HEK293 (cell line): Measurements from ENCODE around the gene ZNF674.

Experiments used
- FEZF1 ChIP-seq: fragments of 450-650 bp; formaldehyde crosslinking; IDR thresholded peaks from 2 replicates; pipeline ENCODE4 v1.5.1; 2016; ENCODE audit warnings: missing biosample characterization, missing genetic modification characterization
- GLIS2 ChIP-seq: fragments of 450-650 bp; formaldehyde crosslinking; IDR thresholded peaks from 2 replicates; pipeline ENCODE4 v1.5.1; 2016; ENCODE audit warnings: missing biosample characterization, missing genetic modification characterization
- HOXA7 ChIP-seq: sonication (generic); formaldehyde crosslinking; IDR thresholded peaks from 2 replicates; pipeline ENCODE4 v1.8.1; 2022; ENCODE audit warnings: missing genetic modification reagents, borderline replicate concordance
- ZBTB20 ChIP-seq: fragments of 450-650 bp; formaldehyde crosslinking; IDR thresholded peaks from 2 replicates; pipeline ENCODE4 v1.5.1; 2016; ENCODE audit warnings: missing biosample characterization, missing genetic modification characterization
- ZBTB7A ChIP-seq: fragments of 450-650 bp; formaldehyde crosslinking; IDR thresholded peaks from 2 replicates; pipeline ENCODE4 v1.5.1; 2016; ENCODE audit warnings: low read depth, missing biosample characterization, missing genetic modification characterization
- ZNF174 ChIP-seq: fragments of 450-650 bp; formaldehyde crosslinking; IDR thresholded peaks from 2 replicates; pipeline ENCODE4 v1.5.0; 2017; ENCODE audit warnings: missing biosample characterization, mild to moderate bottlenecking, missing genetic modification characterization
- ZNF184 ChIP-seq: fragments of 450-650 bp; IDR thresholded peaks from 2 replicates; pipeline ENCODE4 v1.5.1; 2018; ENCODE audit warnings: missing biosample characterization, mild to moderate bottlenecking, missing genetic modification characterization
- ZNF24 ChIP-seq: fragments of 450-650 bp; formaldehyde crosslinking; IDR thresholded peaks from 2 replicates; pipeline ENCODE4 v1.5.1; 2016; ENCODE audit warnings: missing biosample characterization, missing genetic modification characterization
- ZNF274 ChIP-seq, 2 experiments: fragments of 200-500 bp in 1 of 2; fragments of 450-650 bp in 1 of 2; sonication (Bioruptor generic) in 1 of 2; formaldehyde crosslinking in 1 of 2; IDR thresholded peaks; 2 replicates each; pipeline versions ENCODE4 v1.5.1 to v1.6.1; 2014 to 2016; ENCODE audit warnings: borderline replicate concordance in 1 of 2, inconsistent platforms in 1 of 2, low read length in 1 of 2, missing biosample characterization in 1 of 2, missing genetic modification characterization in 1 of 2
- ZNF394 ChIP-seq: fragments of 450-650 bp; formaldehyde crosslinking; IDR thresholded peaks from 2 replicates; pipeline ENCODE4 v1.5.1; 2016; ENCODE audit warnings: missing biosample characterization, missing genetic modification characterization, mild to moderate bottlenecking, moderate library complexity, borderline replicate concordance
- ZNF600 ChIP-seq: fragments of 450-650 bp; formaldehyde crosslinking; IDR thresholded peaks from 2 replicates; pipeline ENCODE4 v1.5.1; 2016; ENCODE audit warnings: missing biosample characterization, missing genetic modification characterization
- TF ChIP-seq, protein P1 (sequence below): fragments of 450-650 bp; formaldehyde crosslinking; IDR thresholded peaks from 2 replicates; pipeline ENCODE4 v1.5.1; 2016; ENCODE audit warnings: missing biosample characterization, missing genetic modification characterization
- TF ChIP-seq, protein P2 (sequence below): fragments of 450-650 bp; formaldehyde crosslinking; IDR thresholded peaks from 2 replicates; pipeline ENCODE4 v1.5.1; 2016; ENCODE audit warnings: missing biosample characterization, missing genetic modification characterization

- no peak for TF ChIP-seq FEZF1 (tag by site-specific recombination)
- TF ChIP-seq, protein P1, sequence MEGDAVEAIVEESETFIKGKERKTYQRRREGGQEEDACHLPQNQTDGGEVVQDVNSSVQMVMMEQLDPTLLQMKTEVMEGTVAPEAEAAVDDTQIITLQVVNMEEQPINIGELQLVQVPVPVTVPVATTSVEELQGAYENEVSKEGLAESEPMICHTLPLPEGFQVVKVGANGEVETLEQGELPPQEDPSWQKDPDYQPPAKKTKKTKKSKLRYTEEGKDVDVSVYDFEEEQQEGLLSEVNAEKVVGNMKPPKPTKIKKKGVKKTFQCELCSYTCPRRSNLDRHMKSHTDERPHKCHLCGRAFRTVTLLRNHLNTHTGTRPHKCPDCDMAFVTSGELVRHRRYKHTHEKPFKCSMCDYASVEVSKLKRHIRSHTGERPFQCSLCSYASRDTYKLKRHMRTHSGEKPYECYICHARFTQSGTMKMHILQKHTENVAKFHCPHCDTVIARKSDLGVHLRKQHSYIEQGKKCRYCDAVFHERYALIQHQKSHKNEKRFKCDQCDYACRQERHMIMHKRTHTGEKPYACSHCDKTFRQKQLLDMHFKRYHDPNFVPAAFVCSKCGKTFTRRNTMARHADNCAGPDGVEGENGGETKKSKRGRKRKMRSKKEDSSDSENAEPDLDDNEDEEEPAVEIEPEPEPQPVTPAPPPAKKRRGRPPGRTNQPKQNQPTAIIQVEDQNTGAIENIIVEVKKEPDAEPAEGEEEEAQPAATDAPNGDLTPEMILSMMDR (tag by site-specific recombination), result no peak
- TF ChIP-seq ZNF184 (tag by site-specific recombination), result no peak
- TF ChIP-seq ZNF174, result no peak
- no peak for TF ChIP-seq ZNF274 (IDR thresholded peaks at IDR 0.05; ENCODE audit: low read length)
- no peak for TF ChIP-seq ZNF274 (tag by site-specific recombination; IDR thresholded peaks at IDR 0.05; ENCODE audit: borderline replicate concordance)
- TF ChIP-seq ZBTB20, result no peak
- TF ChIP-seq ZBTB7A (tag by site-specific recombination), result no peak
- TF ChIP-seq HOXA7 (CRISPR knock-in tag), result no peak
- no peak for TF ChIP-seq ZNF600 (tag by site-specific recombination)
- TF ChIP-seq, protein P2, sequence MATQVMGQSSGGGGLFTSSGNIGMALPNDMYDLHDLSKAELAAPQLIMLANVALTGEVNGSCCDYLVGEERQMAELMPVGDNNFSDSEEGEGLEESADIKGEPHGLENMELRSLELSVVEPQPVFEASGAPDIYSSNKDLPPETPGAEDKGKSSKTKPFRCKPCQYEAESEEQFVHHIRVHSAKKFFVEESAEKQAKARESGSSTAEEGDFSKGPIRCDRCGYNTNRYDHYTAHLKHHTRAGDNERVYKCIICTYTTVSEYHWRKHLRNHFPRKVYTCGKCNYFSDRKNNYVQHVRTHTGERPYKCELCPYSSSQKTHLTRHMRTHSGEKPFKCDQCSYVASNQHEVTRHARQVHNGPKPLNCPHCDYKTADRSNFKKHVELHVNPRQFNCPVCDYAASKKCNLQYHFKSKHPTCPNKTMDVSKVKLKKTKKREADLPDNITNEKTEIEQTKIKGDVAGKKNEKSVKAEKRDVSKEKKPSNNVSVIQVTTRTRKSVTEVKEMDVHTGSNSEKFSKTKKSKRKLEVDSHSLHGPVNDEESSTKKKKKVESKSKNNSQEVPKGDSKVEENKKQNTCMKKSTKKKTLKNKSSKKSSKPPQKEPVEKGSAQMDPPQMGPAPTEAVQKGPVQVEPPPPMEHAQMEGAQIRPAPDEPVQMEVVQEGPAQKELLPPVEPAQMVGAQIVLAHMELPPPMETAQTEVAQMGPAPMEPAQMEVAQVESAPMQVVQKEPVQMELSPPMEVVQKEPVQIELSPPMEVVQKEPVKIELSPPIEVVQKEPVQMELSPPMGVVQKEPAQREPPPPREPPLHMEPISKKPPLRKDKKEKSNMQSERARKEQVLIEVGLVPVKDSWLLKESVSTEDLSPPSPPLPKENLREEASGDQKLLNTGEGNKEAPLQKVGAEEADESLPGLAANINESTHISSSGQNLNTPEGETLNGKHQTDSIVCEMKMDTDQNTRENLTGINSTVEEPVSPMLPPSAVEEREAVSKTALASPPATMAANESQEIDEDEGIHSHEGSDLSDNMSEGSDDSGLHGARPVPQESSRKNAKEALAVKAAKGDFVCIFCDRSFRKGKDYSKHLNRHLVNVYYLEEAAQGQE, result no peak
- TF ChIP-seq GLIS2 (tag by site-specific recombination), result no peak
- TF ChIP-seq ZNF24, result no peak
- TF ChIP-seq ZNF394 (tag by site-specific recombination), result no peak
Measured at GRCh38 chrX:46569621-46570020, 24.4 kb upstream of the ZNF674 start.
